Measurements from ENCODE around the gene RAPGEF1. TPM values are rescaled to one million over a fixed set of nuclear protein-coding genes. Genes with fewer than 3 reads are reported as not detected.

The RAPGEF1 gene
- total and polyA plus RNA-seq, 2 of the 13 experiments (the other 11 are each of a cell fraction or from before 2014, with no cell fraction given): 21.2 to 38.9 TPM

GRCh38 chr9:131529597-131530545, 210.0 kb downstream of the RAPGEF1 start (continued):
- no peak for TF ChIP-seq BRCA1 (CRISPR knock-in tag; IDR thresholded peaks at IDR 0.05)
- TF ChIP-seq ZNF777 (CRISPR knock-in tag; IDR thresholded peaks at IDR 0.05): no peak
- no peak for TF ChIP-seq KAT7 (CRISPR knock-in tag; IDR thresholded peaks at IDR 0.05; ENCODE audit: borderline replicate concordance)
- TF ChIP-seq SOX5 (CRISPR knock-in tag; IDR thresholded peaks at IDR 0.05; ENCODE audit: borderline replicate concordance): no peak
- no peak for TF ChIP-seq FLYWCH1 (CRISPR knock-in tag; IDR thresholded peaks at IDR 0.05)
- no peak for TF ChIP-seq ZNF761 (CRISPR knock-in tag; conservative IDR thresholded peaks at IDR 0.05)
- no peak for TF ChIP-seq KDM6A (CRISPR knock-in tag; IDR thresholded peaks at IDR 0.05; ENCODE audit: low read depth)
- no peak for TF ChIP-seq KDM4B (CRISPR knock-in tag; IDR thresholded peaks at IDR 0.05)
- no peak for TF ChIP-seq NR2F1 (CRISPR knock-in tag; IDR thresholded peaks at IDR 0.05)
- no peak for TF ChIP-seq LRRFIP1 (CRISPR knock-in tag; conservative IDR thresholded peaks at IDR 0.05)
- TF ChIP-seq ZBTB7A (CRISPR knock-in tag; IDR thresholded peaks at IDR 0.05): no peak; the same call in 1 of the 2 replicates
- TF ChIP-seq MLLT10 (CRISPR knock-in tag; IDR thresholded peaks at IDR 0.05): no peak
- TF ChIP-seq ZNF512 (CRISPR knock-in tag; IDR thresholded peaks at IDR 0.05): no peak
- no peak for TF ChIP-seq PRDM10 (CRISPR knock-in tag; IDR thresholded peaks at IDR 0.05; ENCODE audit: low read depth)
- TF ChIP-seq CHCHD3 (CRISPR knock-in tag; IDR thresholded peaks at IDR 0.05): no peak
- 0 out of 2 replicates have a peak, but pooled peaks have one; percentile 16 for TF ChIP-seq HOXA3 (CRISPR knock-in tag; IDR thresholded peaks at IDR 0.05)
- no peak for TF ChIP-seq SIN3A (IDR thresholded peaks at IDR 0.05; ENCODE audit: borderline replicate concordance, low read depth, low read length)
- no peak for TF ChIP-seq CSRNP2 (CRISPR knock-in tag; conservative IDR thresholded peaks at IDR 0.05; ENCODE audit: low read depth)
- no peak for TF ChIP-seq LBX2 (CRISPR knock-in tag; IDR thresholded peaks at IDR 0.05; ENCODE audit: borderline replicate concordance)
- TF ChIP-seq ZNF768 (CRISPR knock-in tag; IDR thresholded peaks at IDR 0.05): no peak
